PC-9 (cell line): ENCODE data around the gene TBC1D14.
"Not testable (repeated sequence)": the region's sequence is repeated elsewhere in the genome, so short reads cannot be mapped to it uniquely, and the experiment has no call there.

Experiments
- CTCF ChIP-seq: fragments of 200-600 bp; sonication (generic); conservative IDR thresholded peaks from 2 replicates; pipeline ENCODE4 v1.6.1; 2017; ENCODE audit warnings: mixed run types, antibody characterized with exemption, mild to moderate bottlenecking, moderate library complexity
- EZH2 ChIP-seq: fragments of 200-600 bp; sonication (generic); IDR thresholded peaks from 2 replicates; pipeline ENCODE4 v1.8.0; 2017; ENCODE audit warnings: antibody characterized with exemption, low read depth

- TF ChIP-seq CTCF, EZH2: not testable (repeated sequence)
Observed at GRCh38 chr4:7079909-7080308, 170.3 kb downstream of the TBC1D14 start.
